ENCODE results near the gene USP13.
"Not testable (repeated sequence)": the region's sequence is repeated elsewhere in the genome, so short reads cannot be mapped to it uniquely, and the experiment has no call there.

DNA sequence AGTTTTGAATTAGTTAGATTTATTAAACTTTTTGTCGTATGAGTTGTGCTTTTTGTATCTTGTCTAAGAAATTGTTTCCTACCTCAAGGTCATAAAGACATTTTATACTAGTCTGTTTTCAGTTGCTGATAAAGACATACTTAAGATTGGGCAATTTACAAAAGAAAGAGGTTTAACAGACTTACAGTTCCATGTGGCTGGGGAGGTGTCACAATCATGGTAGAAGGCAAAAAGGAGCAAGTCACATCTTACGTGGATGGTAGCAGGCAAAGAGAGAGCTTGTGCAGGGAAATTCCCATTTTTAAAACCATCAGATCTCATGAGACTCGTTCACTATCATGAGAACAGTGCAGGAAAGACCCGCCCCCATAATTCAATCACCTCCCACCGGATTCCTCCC is 30.4 kb downstream of the USP13 start:
- not testable (repeated sequence) for TF ChIP-seq BHLHE40 (IDR thresholded peaks at IDR 0.05; ENCODE audit: borderline replicate concordance in 1 of 2, low read depth in 2 of 2, low read length in 1 of 2); MYC (IDR thresholded peaks at IDR 0.05; ENCODE audit: insufficient read depth, insufficient read length, insufficient replicate concordance, low read length, severe bottlenecking); RFX5 (IDR thresholded peaks at IDR 0.05; ENCODE audit: low read depth, low read length); SREBF2 (IDR thresholded peaks at IDR 0.05; ENCODE audit: low read length)
- TF ChIP-seq, protein P1, sequence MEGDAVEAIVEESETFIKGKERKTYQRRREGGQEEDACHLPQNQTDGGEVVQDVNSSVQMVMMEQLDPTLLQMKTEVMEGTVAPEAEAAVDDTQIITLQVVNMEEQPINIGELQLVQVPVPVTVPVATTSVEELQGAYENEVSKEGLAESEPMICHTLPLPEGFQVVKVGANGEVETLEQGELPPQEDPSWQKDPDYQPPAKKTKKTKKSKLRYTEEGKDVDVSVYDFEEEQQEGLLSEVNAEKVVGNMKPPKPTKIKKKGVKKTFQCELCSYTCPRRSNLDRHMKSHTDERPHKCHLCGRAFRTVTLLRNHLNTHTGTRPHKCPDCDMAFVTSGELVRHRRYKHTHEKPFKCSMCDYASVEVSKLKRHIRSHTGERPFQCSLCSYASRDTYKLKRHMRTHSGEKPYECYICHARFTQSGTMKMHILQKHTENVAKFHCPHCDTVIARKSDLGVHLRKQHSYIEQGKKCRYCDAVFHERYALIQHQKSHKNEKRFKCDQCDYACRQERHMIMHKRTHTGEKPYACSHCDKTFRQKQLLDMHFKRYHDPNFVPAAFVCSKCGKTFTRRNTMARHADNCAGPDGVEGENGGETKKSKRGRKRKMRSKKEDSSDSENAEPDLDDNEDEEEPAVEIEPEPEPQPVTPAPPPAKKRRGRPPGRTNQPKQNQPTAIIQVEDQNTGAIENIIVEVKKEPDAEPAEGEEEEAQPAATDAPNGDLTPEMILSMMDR (IDR thresholded peaks at IDR 0.05 in 2 of 3, conservative IDR thresholded peaks at IDR 0.05 in 1 of 3; ENCODE audit: control insufficient read depth in 2 of 3, extremely low read depth in 1 of 3, insufficient read depth in 1 of 3, low read depth in 3 of 3, low read length in 3 of 3), result not testable (repeated sequence)
